ENCODE data around the gene RBM17.

RBM17 gene

DNA sequence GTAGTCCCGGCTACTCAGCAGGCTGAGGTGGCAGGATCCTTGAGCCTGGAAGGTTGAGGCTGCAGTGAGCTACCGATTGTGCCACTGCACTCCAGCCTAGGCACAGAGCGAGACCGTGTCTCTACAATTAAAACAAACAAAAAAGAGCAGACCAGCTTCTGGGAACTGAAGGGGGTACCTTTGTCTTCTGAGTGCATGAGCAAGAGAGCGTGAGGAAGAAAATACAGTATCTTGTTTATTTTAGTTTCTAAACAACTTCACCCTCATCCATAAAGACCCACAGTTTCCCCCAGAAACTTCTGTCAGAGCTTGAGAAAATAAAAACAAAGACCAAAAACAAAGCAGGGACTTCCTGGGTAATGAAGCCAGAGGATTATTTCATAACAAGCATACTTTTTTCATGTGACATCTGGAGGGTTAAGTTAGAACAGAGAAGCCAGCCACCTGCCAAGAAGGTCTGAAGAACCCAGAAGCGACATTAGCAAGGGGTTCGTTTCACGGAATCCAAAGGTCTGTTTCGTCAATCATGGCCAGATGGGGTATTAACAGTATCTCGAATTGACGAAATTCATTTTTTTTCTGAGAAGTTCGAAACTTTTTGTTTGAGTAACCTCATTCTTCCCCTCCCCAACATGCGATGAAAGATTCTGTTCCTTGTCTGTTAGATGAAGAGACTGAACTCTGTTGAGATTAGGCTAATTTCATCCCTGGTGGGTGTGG, 16.5 kb upstream of the RBM17 start:
- Histone ChIP-seq H3K36me3 (ENCODE audit: control insufficient read depth, insufficient read depth, low read length) (no peaks in the 10 kb centered on the region), H3K4me1 (ENCODE audit: control insufficient read depth, insufficient read depth, low read length) (no peaks in the 10 kb centered on the region), H3K9ac (ENCODE audit: low read length) (no peak overlapping the region), H3K27ac (ENCODE audit: low read depth, low read length) (no peak overlapping the region), H3K4me3 (ENCODE audit: low read length) (peak overlapping the region; percentile 7), H3K27me3 (ENCODE audit: control insufficient read depth, insufficient read depth, low read length) (no peaks in the 10 kb centered on the region)

DNA sequence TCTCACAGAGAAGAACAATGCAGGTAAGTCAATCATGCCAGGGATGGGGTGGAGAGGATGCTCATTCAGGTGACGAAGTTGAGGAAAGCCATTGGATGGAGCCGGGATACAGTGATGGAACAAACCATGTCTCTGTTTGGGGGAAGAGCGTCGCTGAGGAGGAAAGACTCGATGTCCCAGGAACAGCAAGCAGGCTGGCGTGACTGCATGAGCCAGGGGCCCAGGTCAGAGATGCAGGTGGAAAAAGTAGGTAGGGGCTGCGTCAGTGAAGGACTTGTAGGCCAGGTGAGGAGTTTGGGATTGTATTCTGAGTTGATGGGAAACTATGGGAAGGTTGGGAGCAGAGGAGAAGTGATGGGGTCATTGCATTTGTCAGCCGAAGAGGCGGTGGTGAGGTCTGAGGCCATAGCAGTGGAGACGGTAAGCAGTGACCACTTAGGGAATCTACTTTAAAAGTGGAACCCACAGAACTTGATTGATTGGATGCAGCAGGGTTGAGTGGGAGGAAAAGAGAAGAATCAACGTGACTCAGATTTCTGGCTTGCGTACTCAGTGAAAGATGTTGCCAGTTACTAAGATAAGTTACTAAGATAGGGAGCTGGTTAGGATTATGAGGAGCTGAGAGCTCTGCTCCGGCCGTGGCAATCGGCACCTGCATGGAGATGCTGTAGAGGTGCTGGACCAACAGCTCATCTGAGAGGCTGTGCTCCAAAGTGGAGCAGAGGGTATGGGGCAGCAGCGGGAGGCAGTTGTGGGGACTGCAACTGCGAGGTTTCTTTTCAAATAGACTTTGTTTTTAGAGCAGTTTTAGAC, 14.1 kb upstream of the RBM17 start:
- H3K4me3 ChIP-seq (ENCODE audit: low read length) = no peak overlapping the region
- H3K27me3 ChIP-seq (ENCODE audit: control insufficient read depth, insufficient read depth, low read length) = no peaks in the 10 kb centered on the region
- H3K4me1 ChIP-seq (ENCODE audit: control insufficient read depth, insufficient read depth, low read length) = no peaks in the 10 kb centered on the region
- no peak overlapping the region for H3K9ac ChIP-seq (ENCODE audit: low read length)
- H3K27ac ChIP-seq (ENCODE audit: low read depth, low read length) = no peak overlapping the region
- H3K36me3 ChIP-seq (ENCODE audit: control insufficient read depth, insufficient read depth, low read length) = no peaks in the 10 kb centered on the region

GRCh38 chr10:6077071-6077675, 11.7 kb upstream of the RBM17 start:
- Histone ChIP-seq H3K4me3 (ENCODE audit: low read length) (no peak overlapping the region), H3K9ac (ENCODE audit: low read length) (no peak overlapping the region), H3K27ac (ENCODE audit: low read depth, low read length) (no peak overlapping the region), H3K27me3 (ENCODE audit: control insufficient read depth, insufficient read depth, low read length) (no peaks in the 10 kb centered on the region), H3K36me3 (ENCODE audit: control insufficient read depth, insufficient read depth, low read length) (no peaks in the 10 kb centered on the region), H3K4me1 (ENCODE audit: control insufficient read depth, insufficient read depth, low read length) (no peaks in the 10 kb centered on the region)

DNA sequence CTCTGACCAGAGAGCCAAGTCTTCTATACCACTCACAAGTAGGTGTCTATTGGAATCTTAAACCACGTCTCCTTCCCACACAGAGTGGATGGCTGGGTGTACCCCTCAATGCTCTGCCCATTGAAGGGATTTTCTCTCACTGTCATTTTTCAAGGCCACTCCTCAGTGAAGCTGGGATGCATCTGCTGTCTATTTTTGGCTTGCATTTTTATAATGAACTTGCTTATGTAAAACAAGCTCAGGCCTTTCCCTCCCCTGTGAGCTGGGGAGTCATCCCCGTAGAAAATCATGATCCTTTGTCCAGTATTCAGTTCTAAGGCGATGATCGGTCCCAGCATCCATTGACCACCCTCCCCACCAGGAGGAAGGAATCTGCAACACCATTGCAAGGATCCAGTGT, 9.8 kb upstream of the RBM17 start:
- Histone ChIP-seq H3K27ac (ENCODE audit: low read depth, low read length) (no peak overlapping the region), H3K36me3 (ENCODE audit: control insufficient read depth, insufficient read depth, low read length) (no peaks in the 10 kb centered on the region), H3K4me1 (ENCODE audit: control insufficient read depth, insufficient read depth, low read length) (no peaks in the 10 kb centered on the region), H3K9ac (ENCODE audit: low read length) (no peak overlapping the region), H3K27me3 (ENCODE audit: control insufficient read depth, insufficient read depth, low read length) (no peaks in the 10 kb centered on the region), H3K4me3 (ENCODE audit: low read length) (no peak overlapping the region)

DNA sequence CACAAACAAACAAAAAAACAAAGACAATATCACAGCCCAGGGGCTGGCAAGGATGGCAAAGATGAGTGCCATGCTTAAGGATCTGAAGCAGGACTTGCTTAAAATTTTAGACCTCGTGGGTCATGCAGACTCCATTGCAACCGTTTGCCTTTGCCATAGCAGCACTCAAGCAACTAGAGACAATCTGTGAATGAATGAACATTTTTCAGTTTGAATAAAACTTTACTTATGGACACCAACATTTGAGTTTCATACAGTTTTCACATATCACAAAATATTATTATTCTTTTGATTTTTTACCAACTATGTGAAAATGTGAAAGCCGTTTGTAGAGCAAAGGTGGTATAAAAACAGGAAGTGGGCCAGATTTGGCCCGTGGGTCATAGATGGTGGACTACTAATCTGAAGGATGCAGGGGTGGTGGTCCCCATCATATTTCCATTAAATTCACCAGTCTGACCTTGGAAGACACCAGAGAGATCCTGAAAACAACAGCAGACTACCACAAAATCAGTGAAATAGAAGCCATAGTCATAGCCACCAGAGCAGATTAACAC, 8.3 kb upstream of the RBM17 start:
- H3K9ac ChIP-seq (ENCODE audit: low read length) = no peak overlapping the region
- no peak overlapping the region for H3K27ac ChIP-seq (ENCODE audit: low read depth, low read length)
- no peaks in the 10 kb centered on the region for H3K4me1 ChIP-seq (ENCODE audit: control insufficient read depth, insufficient read depth, low read length)
- H3K36me3 ChIP-seq (ENCODE audit: control insufficient read depth, insufficient read depth, low read length) = no peaks in the 10 kb centered on the region
- no peak overlapping the region for H3K4me3 ChIP-seq (ENCODE audit: low read length)
- no peaks in the 10 kb centered on the region for H3K27me3 ChIP-seq (ENCODE audit: control insufficient read depth, insufficient read depth, low read length)

DNA sequence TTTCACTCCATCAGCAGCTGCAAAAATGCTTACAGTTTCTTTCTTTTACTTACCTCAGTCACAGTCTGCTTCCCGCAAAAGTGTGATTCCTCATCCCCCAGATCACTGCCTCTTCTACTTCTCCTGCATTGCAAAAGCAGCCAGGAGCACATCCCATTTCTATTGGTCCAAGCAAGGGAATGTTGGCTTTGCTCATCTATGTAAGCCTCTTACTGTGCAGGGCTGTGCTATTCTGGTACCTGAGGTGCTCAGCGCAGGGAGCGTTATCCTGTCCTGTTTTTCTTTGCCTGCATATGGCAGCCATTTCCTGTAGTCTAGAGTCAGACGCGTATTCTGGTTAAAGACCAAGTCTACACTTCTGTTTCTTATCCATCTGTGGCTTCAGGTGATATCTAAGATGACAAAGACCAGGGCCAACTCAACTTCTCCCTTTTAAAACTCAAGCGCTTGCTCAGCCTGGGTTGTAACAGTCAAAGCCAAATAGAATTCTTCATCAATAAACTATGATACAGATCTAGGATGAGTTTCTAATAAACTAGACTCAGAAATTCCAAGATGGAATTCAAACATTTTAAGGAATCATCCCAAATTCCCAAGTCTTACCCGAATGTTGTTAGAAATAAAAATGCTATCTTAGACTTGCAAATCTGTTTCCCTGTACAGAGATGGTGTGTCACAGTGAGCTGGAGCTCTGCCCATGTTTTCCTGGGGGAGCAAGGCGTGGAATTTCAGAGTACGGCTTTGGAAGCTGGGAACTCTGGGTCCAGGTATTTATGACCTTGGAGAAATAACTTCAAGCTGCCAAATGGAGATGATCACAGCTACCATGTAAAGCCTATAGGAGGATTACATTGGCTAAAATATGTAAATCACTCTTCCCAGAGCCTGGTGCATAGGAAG, 6.1 kb upstream of the RBM17 start:
- Histone ChIP-seq H3K27me3 (ENCODE audit: control insufficient read depth, insufficient read depth, low read length) (no peaks in the 10 kb centered on the region), H3K4me3 (ENCODE audit: low read length) (no peak overlapping the region), H3K36me3 (ENCODE audit: control insufficient read depth, insufficient read depth, low read length) (no peaks in the 10 kb centered on the region), H3K9ac (ENCODE audit: low read length) (no peak overlapping the region), H3K4me1 (ENCODE audit: control insufficient read depth, insufficient read depth, low read length) (peaks cover 3% of the 10 kb centered on the region), H3K27ac (ENCODE audit: low read depth, low read length) (no peak overlapping the region)

GRCh38 chr10:6083523-6084475, 5.0 kb upstream of the RBM17 start:
- H3K27ac ChIP-seq (ENCODE audit: low read depth, low read length) = no peak overlapping the region
- H3K4me3 ChIP-seq (ENCODE audit: low read length) = no peak overlapping the region
- no peaks in the 10 kb centered on the region for H3K36me3 ChIP-seq (ENCODE audit: control insufficient read depth, insufficient read depth, low read length)
- no peak overlapping the region for H3K9ac ChIP-seq (ENCODE audit: low read length)
- no peaks in the 10 kb centered on the region for H3K27me3 ChIP-seq (ENCODE audit: control insufficient read depth, insufficient read depth, low read length)
- peaks cover 5% of the 10 kb centered on the region for H3K4me1 ChIP-seq (ENCODE audit: control insufficient read depth, insufficient read depth, low read length)

GRCh38 chr10:6086375-6087233, 2.2 kb upstream of the RBM17 start:
- Histone ChIP-seq H3K36me3 (ENCODE audit: control insufficient read depth, insufficient read depth, low read length) (no peaks in the 10 kb centered on the region), H3K9ac (ENCODE audit: low read length) (peak overlapping the region; percentile 32), H3K4me3 (ENCODE audit: low read length) (peak overlapping the region; percentile 58), H3K27ac (ENCODE audit: low read depth, low read length) (peak overlapping the region; percentile 14), H3K27me3 (ENCODE audit: control insufficient read depth, insufficient read depth, low read length) (no peaks in the 10 kb centered on the region), H3K4me1 (ENCODE audit: control insufficient read depth, insufficient read depth, low read length) (peaks cover 8% of the 10 kb centered on the region)

DNA sequence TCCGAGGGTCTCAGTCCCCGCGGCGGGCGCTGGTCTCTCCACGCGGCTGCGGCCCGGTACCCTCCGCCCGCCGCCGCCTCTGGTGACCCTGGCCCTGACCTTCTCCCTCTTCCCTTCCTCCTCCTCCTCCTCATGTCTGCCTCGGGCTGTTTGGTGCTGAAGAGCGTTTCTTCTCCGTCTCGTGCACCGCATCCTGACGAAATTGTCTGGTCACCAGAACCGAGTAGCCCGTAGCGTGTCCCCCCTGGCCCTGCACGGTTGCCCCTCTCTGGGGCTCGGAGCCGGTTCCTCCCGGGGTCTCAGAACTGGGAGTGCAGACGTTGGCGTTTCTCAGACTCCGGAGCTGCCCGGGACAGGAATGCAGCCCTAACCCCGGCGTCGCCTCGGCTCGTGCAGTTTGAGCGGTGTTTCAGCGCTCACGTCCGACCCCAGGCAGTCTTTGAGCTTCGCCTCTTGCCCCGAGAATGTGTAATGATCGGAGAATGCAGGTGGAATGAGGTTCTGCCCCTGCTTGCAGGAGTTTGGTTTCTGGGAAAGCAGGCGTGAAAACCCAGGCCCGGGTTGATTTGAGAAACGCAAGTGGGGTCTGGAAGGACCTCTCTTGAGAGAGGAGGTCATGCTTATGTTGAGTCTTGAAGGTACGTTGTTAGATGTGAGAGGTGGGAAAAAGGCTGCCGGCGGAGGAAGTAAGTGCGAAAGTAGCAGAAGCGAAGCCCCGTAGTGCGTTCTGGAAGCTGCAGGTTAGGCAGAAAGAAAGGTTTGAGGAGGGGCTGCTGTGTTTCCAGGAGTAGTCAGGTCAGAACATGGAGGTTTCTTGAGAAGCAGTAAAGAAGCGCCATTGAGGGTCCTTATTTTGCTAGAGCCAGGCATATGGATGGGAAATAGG, 743 bp downstream of the RBM17 start:
- Histone ChIP-seq H3K27ac (ENCODE audit: low read depth, low read length) (peak overlapping the region; percentile 67), H3K36me3 (ENCODE audit: control insufficient read depth, insufficient read depth, low read length) (no peaks in the 10 kb centered on the region), H3K4me3 (ENCODE audit: low read length) (peak overlapping the region; percentile 73), H3K4me1 (ENCODE audit: control insufficient read depth, insufficient read depth, low read length) (peaks cover 8% of the 10 kb centered on the region), H3K9ac (ENCODE audit: low read length) (peak overlapping the region; percentile 26), H3K27me3 (ENCODE audit: control insufficient read depth, insufficient read depth, low read length) (no peaks in the 10 kb centered on the region)

- no peaks in the 10 kb centered on the region for H3K36me3 ChIP-seq (ENCODE audit: control insufficient read depth, insufficient read depth, low read length)
- no peaks in the 10 kb centered on the region for H3K27me3 ChIP-seq (ENCODE audit: control insufficient read depth, insufficient read depth, low read length)
- no peak overlapping the region for H3K4me3 ChIP-seq (ENCODE audit: low read length)
- H3K27ac ChIP-seq (ENCODE audit: low read depth, low read length) = no peak overlapping the region
- no peak overlapping the region for H3K9ac ChIP-seq (ENCODE audit: low read length)
- peaks cover 5% of the 10 kb centered on the region for H3K4me1 ChIP-seq (ENCODE audit: control insufficient read depth, insufficient read depth, low read length)
Observed at GRCh38 chr10:6091630-6092029, 2.8 kb downstream of the RBM17 start.

Measured in rectal smooth muscle tissue (tissue), 1 donor.